SJSA1 (cell line): ENCODE data around the gene PPT2. TPM values are rescaled to one million over a fixed set of nuclear protein-coding genes. Genes with fewer than 3 reads are reported as not detected.

Source experiments
- total RNA-seq: library from RNA; depleted of rRNA; stranded (reverse); fragments of >200 nt; shearing (Covaris generic); gene quantifications from 2 replicates; pipeline ENCODE4 v1.2.3, GENCODE V29; 2014; rRNA removed

The PPT2 gene
- total RNA-seq, 1 experiment from 2014 or later = 38.2 TPM

Other genes with a start within 250 kb of the PPT2 start
- gene C2, start 226.4 kb upstream of the PPT2 start, total RNA-seq = 0.47 and 0.53 TPM in 2 replicates
- 0.50 and 0.58 TPM in 2 replicates for gene CFB, start 208.0 kb upstream of the PPT2 start, total RNA-seq
- 69.4 and 134 TPM in 2 replicates for gene NELFE, start 195.2 kb upstream of the PPT2 start, total RNA-seq
- 34.5 and 35.5 TPM in 2 replicates for gene SKIC2, start 195.0 kb upstream of the PPT2 start, total RNA-seq
- gene DXO, start 182.0 kb upstream of the PPT2 start, total RNA-seq = 13.1 and 17.4 TPM in 2 replicates
- gene C4A, start 172.1 kb upstream of the PPT2 start, total RNA-seq = 0.47 and 1.4 TPM in 2 replicates
- gene C4B, start 139.3 kb upstream of the PPT2 start, total RNA-seq = 0.28 and 1.5 TPM in 2 replicates
- gene CYP21A2, start 115.7 kb upstream of the PPT2 start, total RNA-seq = not detected in 2 replicates
- gene TNXB, start 44.8 kb upstream of the PPT2 start, total RNA-seq = 0.66 TPM in 1 of 2 replicates, not detected in the other
- gene ATF6B, start 25.9 kb upstream of the PPT2 start, total RNA-seq = 22.8 and 44.0 TPM in 2 replicates
- 5.7 and 10.5 TPM in 2 replicates for gene FKBPL, start 23.9 kb upstream of the PPT2 start, total RNA-seq
- gene PRRT1, start 2.2 kb upstream of the PPT2 start, total RNA-seq = not detected in 2 replicates
- 0.19 and 3.1 TPM in 2 replicates for gene EGFL8, start 10.5 kb downstream of the PPT2 start, total RNA-seq
- gene AGPAT1, start 21.9 kb downstream of the PPT2 start, total RNA-seq = 40.9 and 65.4 TPM in 2 replicates
- 63.6 and 67.6 TPM in 2 replicates for gene RNF5, start 24.3 kb downstream of the PPT2 start, total RNA-seq
- 0.76 TPM in 1 of 2 replicates, not detected in the other for gene AGER, start 30.1 kb downstream of the PPT2 start, total RNA-seq
- gene PBX2, start 36.1 kb downstream of the PPT2 start, total RNA-seq = 11.8 and 13.2 TPM in 2 replicates
- 15.3 and 16.2 TPM in 2 replicates for gene GPSM3, start 38.5 kb downstream of the PPT2 start, total RNA-seq
- 1.6 and 2.0 TPM in 2 replicates for gene NOTCH4, start 69.9 kb downstream of the PPT2 start, total RNA-seq
- not detected in 2 replicates for gene TSBP1, start 217.8 kb downstream of the PPT2 start, total RNA-seq